H1 (cell line): ENCODE measurements around the gene PSMB11. TPM values are rescaled to one million over a fixed set of nuclear protein-coding genes. Genes with fewer than 3 reads are reported as not detected.

Experiments
- CTCF ChIA-PET: fragments of 300-600 bp; sonication (Branson Sonifier 250); formaldehyde crosslinking; loops from one replicate; lab custom pipeline; 2021; ENCODE audit not compliant: partially characterized antibody; lab: Charles Lee
- POLR2A ChIA-PET: fragments of 300-600 bp; sonication (Branson Sonifier 250); formaldehyde crosslinking; loops from one replicate; lab custom pipeline; 2021; ENCODE audit warnings: inconsistent platforms; ENCODE audit not compliant: partially characterized antibody; lab: Charles Lee
- DNase-seq, 2 experiments: peaks; one replicate each; pipeline versions ENCODE4 v3.0.0 to v3.0.0-alpha.2; 2010 to 2022; ENCODE audit warnings: low spot score in 2 of 2, low read depth in 1 of 2, mixed read lengths in 1 of 2
- FAIRE-seq: peaks from 2 replicates; lab custom pipeline; 2011; peaks lifted over from hg19 to GRCh38; lab: Jason Lieb, UNC
- H2AFZ ChIP-seq: 2 replicates; pipeline ENCODE4 v1.8.1; 2012; ENCODE audit warnings: low read length, inconsistent platforms
- H2AK5ac ChIP-seq: 2 replicates; pipeline ENCODE4 v1.6.1; 2013; ENCODE audit warnings: low read depth, low read length
- H2BK120ac ChIP-seq: replicated peaks from 2 replicates; pipeline ENCODE3; 2013; ENCODE audit warnings: low read depth, low read length, inconsistent platforms
- H2BK12ac ChIP-seq: 2 replicates; pipeline ENCODE4 v1.6.1; 2013; ENCODE audit warnings: low read depth, low read length
- H2BK15ac ChIP-seq: 2 replicates; pipeline ENCODE4 v1.6.1; 2013; ENCODE audit warnings: low read length
- H2BK20ac ChIP-seq: 2 replicates; pipeline ENCODE4 v1.6.1; 2013; ENCODE audit warnings: low read length
- H2BK5ac ChIP-seq: 2 replicates; pipeline ENCODE4 v1.6.1; 2013; ENCODE audit warnings: low read depth, low read length
- H3K14ac ChIP-seq: 2 replicates; pipeline ENCODE4 v1.6.1; 2013; ENCODE audit warnings: inconsistent platforms; ENCODE audit not compliant: insufficient read length
- H3K18ac ChIP-seq: 2 replicates; pipeline ENCODE4 v1.6.1; 2013; ENCODE audit warnings: low read length; ENCODE audit errors: extremely low read depth
- H3K23ac ChIP-seq: 2 replicates; pipeline ENCODE4 v1.6.1; 2013; ENCODE audit warnings: inconsistent platforms; ENCODE audit not compliant: insufficient read length
- H3K23me2 ChIP-seq: 2 replicates; pipeline ENCODE4 v1.6.1; 2013; ENCODE audit warnings: low read depth, low read length
- H3K27ac ChIP-seq: 2 replicates; pipeline ENCODE4 v1.6.1; 2011; ENCODE audit warnings: low read depth, low read length, inconsistent platforms
- H3K27me3 ChIP-seq, 4 experiments: replicated peaks in 1 of 4; 1 replicate in 1 of 4; 2 replicates in 3 of 4; pipeline versions ENCODE4 v1.6.1 to v1.8.1; 2011 to 2013; ENCODE audit warnings: low read length in 3 of 4, mild to moderate bottlenecking in 3 of 4, inconsistent platforms in 2 of 4, mixed read lengths in 2 of 4, moderate library complexity in 1 of 4; ENCODE audit not compliant: control insufficient read depth in 3 of 4, insufficient read depth in 3 of 4; ENCODE audit errors: extremely low read depth in 1 of 4
- H3K36me3 ChIP-seq, 4 experiments: 2 replicates each; pipeline versions ENCODE4 v1.6.1 to v1.8.1; 2011 to 2013; ENCODE audit warnings: mild to moderate bottlenecking in 4 of 4, low read length in 3 of 4, moderate library complexity in 2 of 4, control low read depth in 1 of 4, inconsistent platforms in 1 of 4; ENCODE audit not compliant: insufficient read depth in 4 of 4, control insufficient read depth in 2 of 4
- H3K4ac ChIP-seq: replicated peaks from 2 replicates; pipeline ENCODE3; 2013; ENCODE audit warnings: low read length, low read depth, mixed read lengths, inconsistent platforms; ENCODE audit not compliant: insufficient read length
- H3K4me1 ChIP-seq, 4 experiments: replicated peaks in 1 of 4; 1 replicate in 1 of 4; 2 replicates in 3 of 4; pipeline versions ENCODE4 v1.6.1 to v1.8.1; 2011 to 2013; ENCODE audit warnings: low read length in 3 of 4, inconsistent platforms in 2 of 4, mixed read lengths in 1 of 4; ENCODE audit not compliant: insufficient read depth in 4 of 4, control insufficient read depth in 3 of 4
- H3K4me2 ChIP-seq, 2 experiments: 2 replicates each; pipeline versions ENCODE4 v1.6.1 to v1.8.1; 2011 to 2013; ENCODE audit warnings: low read depth in 2 of 2, low read length in 2 of 2, control low read depth in 1 of 2, inconsistent platforms in 1 of 2, mild to moderate bottlenecking in 1 of 2; ENCODE audit not compliant: insufficient read depth in 1 of 2
- H3K4me3 ChIP-seq, 4 experiments: fragments of 200-600, 300-600 bp in 1 of 4; sonication (generic), shearing (Covaris generic), sonication (Bioruptor Twin) in 1 of 4; 2 replicates each; pipeline versions ENCODE4 v1.5.1 to v1.8.1; 2011 to 2016; ENCODE audit warnings: low read length in 4 of 4, low read depth in 3 of 4, control low read depth in 2 of 4, inconsistent platforms in 2 of 4, mild to moderate bottlenecking in 2 of 4, mixed read lengths in 1 of 4, moderate library complexity in 1 of 4; ENCODE audit not compliant: insufficient read depth in 2 of 4; ENCODE audit errors: extremely low read depth in 1 of 4
- H3K56ac ChIP-seq: replicated peaks from 2 replicates; pipeline ENCODE3; 2013; ENCODE audit warnings: low read depth, mild to moderate bottlenecking, mixed read lengths, low read length, inconsistent platforms; ENCODE audit not compliant: insufficient read length
- H3K79me1 ChIP-seq: 2 replicates; pipeline ENCODE4 v1.6.1; 2013; ENCODE audit warnings: low read depth, low read length, control low read depth
- H3K79me2 ChIP-seq, 2 experiments: 2 replicates each; pipeline versions ENCODE4 v1.6.1 to v1.8.1; 2012 to 2013; ENCODE audit warnings: low read length in 2 of 2, mild to moderate bottlenecking in 2 of 2, inconsistent platforms in 1 of 2; ENCODE audit not compliant: insufficient read depth in 2 of 2, control insufficient read depth in 1 of 2
- H3K9ac ChIP-seq, 4 experiments: replicated peaks in 1 of 4; 1 replicate in 1 of 4; 2 replicates in 3 of 4; pipeline versions ENCODE4 v1.6.1 to v1.8.1; 2011 to 2013; ENCODE audit warnings: low read depth in 3 of 4, low read length in 3 of 4, control low read depth in 2 of 4, mild to moderate bottlenecking in 2 of 4, moderate library complexity in 2 of 4, inconsistent platforms in 1 of 4; ENCODE audit errors: extremely low read depth in 1 of 4
- H3K9me3 ChIP-seq, 2 experiments: 2 replicates each; pipeline versions ENCODE4 v1.6.1 to v1.8.1; 2012 to 2013; ENCODE audit warnings: mild to moderate bottlenecking in 2 of 2, moderate library complexity in 2 of 2, control low read depth in 1 of 2, inconsistent platforms in 1 of 2, low read depth in 1 of 2, low read length in 1 of 2, mixed read lengths in 1 of 2; ENCODE audit not compliant: insufficient read depth in 2 of 2
- H4K20me1 ChIP-seq, 2 experiments: replicated peaks in 1 of 2; 2 replicates each; pipeline versions ENCODE3 to v1.8.1; 2011 to 2013; ENCODE audit warnings: inconsistent platforms in 2 of 2, low read length in 2 of 2, mild to moderate bottlenecking in 1 of 2; ENCODE audit not compliant: insufficient read depth in 2 of 2, control insufficient read depth in 1 of 2
- H4K5ac ChIP-seq: 2 replicates; pipeline ENCODE4 v1.6.1; 2013; ENCODE audit warnings: low read length, low read depth, mixed read lengths, inconsistent platforms; ENCODE audit not compliant: insufficient read length
- H4K8ac ChIP-seq: 2 replicates; pipeline ENCODE4 v1.8.0; 2013; ENCODE audit warnings: mild to moderate bottlenecking, moderate library complexity, low read length, inconsistent platforms; ENCODE audit not compliant: insufficient read depth; ENCODE audit errors: extremely low read depth
- H4K91ac ChIP-seq: replicated peaks from 2 replicates; pipeline ENCODE3; 2013; ENCODE audit warnings: low read length, mixed read lengths, inconsistent platforms; ENCODE audit not compliant: insufficient read length
- RAD21 ChIP-seq, 2 experiments: IDR thresholded peaks in 1 of 2; conservative IDR thresholded peaks in 1 of 2; 2 replicates each; pipeline ENCODE4 v1.6.1; 2011; ENCODE audit warnings: low read depth in 2 of 2, low read length in 2 of 2, improper control_type of control experiment in 1 of 2, inconsistent platforms in 1 of 2, mild to moderate bottlenecking in 1 of 2, moderate library complexity in 1 of 2
- SRF ChIP-seq: IDR thresholded peaks from 2 replicates; pipeline ENCODE4 v1.6.1; 2011; ENCODE audit warnings: mild to moderate bottlenecking, low read depth, low read length, moderate library complexity
- WGBS, 2 experiments: shearing (Covaris generic) in 1 of 2; methylation state at CpG; one replicate each; pipeline versions ENCODE4 v1.1.6 to v1.1.7; 2013 to 2015; ENCODE audit warnings: low lambda C conversion rate in 2 of 2, mixed read lengths in 2 of 2, inconsistent platforms in 1 of 2, low coverage in 1 of 2, missing lambda C conversion rate in 1 of 2; ENCODE audit not compliant: insufficient replicate concordance in 2 of 2, insufficient coverage in 1 of 2, insufficient read length in 1 of 2; ENCODE audit errors: extremely low coverage in 1 of 2, missing lambda C conversion rate in 1 of 2; 5-methylcytosine and 5-hydroxymethylcytosine counted together
- polyA plus RNA-seq, 7 experiments: library from polyadenylated mRNA; depleted of rRNA in 3 of 7; stranded (reverse) in 5 of 7; unstranded in 2 of 7; fragments of >200 nt in 5 of 7; fragments of 200-250 nt in 2 of 7; gene quantifications; 1 replicate in 5 of 7; 2 replicates in 1 of 7; 4 replicates in 1 of 7; pipeline versions ENCODE4 v1.2.1 to v1.2.3, GENCODE V29; 2011 to 2013; ENCODE audit warnings: missing spikeins in 2 of 7, mixed read lengths in 2 of 7
- total RNA-seq: library from RNA; stranded (reverse); fragmentation: NEBNext Ultra II Directional; extraction: Animal tissue kit (Norgen Biotek cat#: 25700); gene quantifications from 2 replicates; pipeline ENCODE4 v1.2.1, GENCODE V29; 2021
- TF ChIP-seq, protein P1 (sequence below): IDR thresholded peaks from 2 replicates; pipeline ENCODE4 v1.6.1; 2011; ENCODE audit warnings: low read length, improper control_type of control experiment

The PSMB11 gene
- total and polyA plus RNA-seq, 2 of the 8 experiments (the other 6 are each of a cell fraction or from before 2014, with no cell fraction given): not detected

DNA sequence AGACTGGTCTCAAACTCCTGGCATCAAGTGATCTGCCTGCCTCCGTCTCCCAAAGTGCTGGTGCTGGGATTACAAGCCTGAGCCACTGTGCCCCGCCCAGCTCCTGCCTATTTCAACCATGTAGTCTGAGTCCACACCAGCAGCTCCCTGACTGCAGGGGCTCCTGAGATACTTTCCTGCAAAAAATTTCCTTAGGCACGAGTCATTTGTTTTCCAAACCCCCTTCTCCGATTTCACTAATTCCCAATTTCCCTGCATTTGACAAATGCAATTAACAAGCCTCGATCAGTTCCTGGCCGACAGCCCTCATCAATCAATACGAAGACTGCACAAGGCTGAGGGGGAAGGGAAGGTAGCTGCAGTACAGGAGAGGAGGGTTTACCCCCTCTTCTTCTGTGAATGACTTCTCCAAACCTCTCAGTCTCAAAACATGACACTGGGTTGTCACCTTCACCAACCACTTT, 17.4 kb upstream of the PSMB11 start:
- no peak overlapping the region for H2BK15ac ChIP-seq
- H3K27me3 ChIP-seq: no peaks in the 10 kb centered on the region
- H3K9ac ChIP-seq: peak overlapping the region in 1 of 4 experiments; percentile 32; a peak in 1 of 7 replicates
- no peak overlapping the region for H2BK5ac ChIP-seq
- H3K14ac ChIP-seq: no peak overlapping the region
- H4K8ac ChIP-seq: no peak overlapping the region
- H3K79me2 ChIP-seq: peaks cover 0 to 11% of the 10 kb centered on the region in 2 experiments; a peak in 2 of 4 replicates
- H3K56ac ChIP-seq: no peak overlapping the region
- peaks cover 0 to 3% (median under 1%) of the 10 kb centered on the region in 4 experiments; a peak in 1 of 7 replicates for H3K4me1 ChIP-seq
- H3K4ac ChIP-seq: no peak overlapping the region
- H3K23ac ChIP-seq: no peak overlapping the region
- no peak overlapping the region for H3K4me3 ChIP-seq
- H3K18ac ChIP-seq: no peak overlapping the region
- no peak overlapping the region for H2AFZ ChIP-seq
- H3K23me2 ChIP-seq: no peaks in the 10 kb centered on the region
- no peak overlapping the region for H2BK20ac ChIP-seq
- H3K27ac ChIP-seq: no peak overlapping the region
- no peak overlapping the region for H4K5ac ChIP-seq
- H3K9me3 ChIP-seq: no peaks in the 10 kb centered on the region
- H3K36me3 ChIP-seq: peaks cover 8 to 34% (median 20%) of the 10 kb centered on the region in 4 experiments; a peak in 7 of 8 replicates
- TF ChIP-seq SRF (no peak), RAD21 (IDR thresholded peaks at IDR 0.05 in 1 of 2, conservative IDR thresholded peaks at IDR 0.05 in 1 of 2; ENCODE audit: low read depth in 2 of 2, low read length in 2 of 2) (no peak)
- TF ChIP-seq, protein P1, sequence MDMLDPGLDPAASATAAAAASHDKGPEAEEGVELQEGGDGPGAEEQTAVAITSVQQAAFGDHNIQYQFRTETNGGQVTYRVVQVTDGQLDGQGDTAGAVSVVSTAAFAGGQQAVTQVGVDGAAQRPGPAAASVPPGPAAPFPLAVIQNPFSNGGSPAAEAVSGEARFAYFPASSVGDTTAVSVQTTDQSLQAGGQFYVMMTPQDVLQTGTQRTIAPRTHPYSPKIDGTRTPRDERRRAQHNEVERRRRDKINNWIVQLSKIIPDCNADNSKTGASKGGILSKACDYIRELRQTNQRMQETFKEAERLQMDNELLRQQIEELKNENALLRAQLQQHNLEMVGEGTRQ: no peak
- ChIA-PET POLR2A (interaction anchor here (0.9 to 11.2 kb wide), 10 partner anchors 7 to 67 kb away, joined by 3 to 99 read pairs (median 4); partner anchors contain the start of genes CDH24 and PSMB5), CTCF (interaction anchor here (1.3 to 11.9 kb wide), 11 partner anchors 12 to 94 kb away, joined by 3 to 103 read pairs (median 6); partner anchors contain the start of genes AJUBA and PSMB11)
- 82% methylated on average over 7 of the region's 7 CpGs; no CpG with 5 or more reads in 1 of the 2 experiments for WGBS, 2 experiments
- no peak for DNase-seq
- no peak for FAIRE-seq
- H3K79me1 ChIP-seq: peaks cover 3% of the 10 kb centered on the region; the same call in 1 of the 2 replicates
- peaks cover 2 to 6% of the 10 kb centered on the region in 2 experiments for H4K20me1 ChIP-seq
- no peak overlapping the region for H2AK5ac ChIP-seq
- H4K91ac ChIP-seq: no peak overlapping the region
- H2BK120ac ChIP-seq: no peak overlapping the region
- no peak overlapping the region for H3K4me2 ChIP-seq
- no peak overlapping the region for H2BK12ac ChIP-seq
